ENCODE results near the gene PROSER3. TPM values are rescaled to one million over a fixed set of nuclear protein-coding genes. Genes with fewer than 3 reads are reported as not detected.
A peak's percentile ranks its signal among the peaks of the same experiment; 100 is the strongest.

Gene PROSER3
- total RNA-seq, 1 donor from 2014 or later: 20.8 TPM

- Histone ChIP-seq H3K36me3 (peaks cover 36% of the 10 kb centered on the region), H3K27me3 (ENCODE audit: low read depth) (no peaks in the 10 kb centered on the region), H3K27ac (no peak overlapping the region), H3K9me3 (no peaks in the 10 kb centered on the region), H3K4me1 (peaks cover 30% of the 10 kb centered on the region), H3K4me3 (no peak overlapping the region)
- TF ChIP-seq CTCF (IDR thresholded peaks at IDR 0.05): no peak
- ATAC-seq (no peak), DNase-seq (no peak)
- intact Hi-C loops (cut with DNase I): no loop called here
Observed at GRCh38 chr19:35751839-35752745, 5.9 kb upstream of the PROSER3 start.

GRCh38 chr19:35752746-35753350 is 5.1 kb upstream of the PROSER3 start:
- Histone ChIP-seq H3K27me3 (ENCODE audit: low read depth) (no peaks in the 10 kb centered on the region), H3K4me3 (no peak overlapping the region), H3K27ac (no peak overlapping the region), H3K36me3 (peaks cover 36% of the 10 kb centered on the region), H3K9me3 (no peaks in the 10 kb centered on the region), H3K4me1 (peaks cover 32% of the 10 kb centered on the region)
- intact Hi-C loops (cut with DNase I): no loop called here
- ATAC-seq (no peak), DNase-seq (no peak)
- TF ChIP-seq CTCF (IDR thresholded peaks at IDR 0.05): no peak

GRCh38 chr19:35753634-35754369 is 4.2 kb upstream of the PROSER3 start:
- H3K9me3 ChIP-seq: no peaks in the 10 kb centered on the region
- no peak for ATAC-seq
- peaks cover 33% of the 10 kb centered on the region for H3K4me1 ChIP-seq
- H3K36me3 ChIP-seq: peaks cover 36% of the 10 kb centered on the region
- H3K4me3 ChIP-seq: no peak overlapping the region
- intact Hi-C loops (cut with DNase I): no loop called here
- H3K27me3 ChIP-seq (ENCODE audit: low read depth): no peaks in the 10 kb centered on the region
- H3K27ac ChIP-seq: no peak overlapping the region
- no peak for DNase-seq
- TF ChIP-seq CTCF (IDR thresholded peaks at IDR 0.05): no peak

- intact Hi-C loops (cut with DNase I): no loop called here
- Histone ChIP-seq H3K27me3 (ENCODE audit: low read depth) (no peaks in the 10 kb centered on the region), H3K4me3 (no peak overlapping the region), H3K27ac (peak overlapping the region; percentile 53), H3K36me3 (peaks cover 36% of the 10 kb centered on the region), H3K4me1 (peaks cover 33% of the 10 kb centered on the region), H3K9me3 (no peaks in the 10 kb centered on the region)
- no peak for TF ChIP-seq CTCF (IDR thresholded peaks at IDR 0.05)
- ATAC-seq (no peak), DNase-seq (no peak)
Observed at GRCh38 chr19:35754370-35755130, 3.4 kb upstream of the PROSER3 start.

GRCh38 chr19:35755131-35755549 is 2.8 kb upstream of the PROSER3 start:
- ATAC-seq: peak in 1 of 2 donors; percentile 2
- intact Hi-C loops (cut with DNase I): no loop called here
- no peak for TF ChIP-seq CTCF (IDR thresholded peaks at IDR 0.05)
- H3K36me3 ChIP-seq: peaks cover 36% of the 10 kb centered on the region
- H3K27ac ChIP-seq: peak overlapping the region; percentile 53
- peak overlapping the region; percentile 99 for H3K4me3 ChIP-seq
- DNase-seq: no peak
- no peaks in the 10 kb centered on the region for H3K27me3 ChIP-seq (ENCODE audit: low read depth)
- peaks cover 32% of the 10 kb centered on the region for H3K4me1 ChIP-seq
- no peaks in the 10 kb centered on the region for H3K9me3 ChIP-seq

All from lower lobe of right lung (tissue), 2 donors.